SK-N-SH (cell line): Measurements from ENCODE around the gene SUPT3H. TPM values are rescaled to one million over a fixed set of nuclear protein-coding genes. Genes with fewer than 3 reads are reported as not detected.

Experiments used
- CTCF ChIA-PET: fragments of 300-600, 350-600 bp; formaldehyde crosslinking; extraction: SDS; loops from one replicate; lab custom pipeline; 2021; lab: Yijun Ruan, JAX
- POLR2A ChIA-PET: fragments of 350-600 bp; sonication (Branson Sonifier 250); formaldehyde crosslinking; extraction: SDS; loops from one replicate; lab custom pipeline; 2020; ENCODE audit warnings: antibody characterized with exemption, inconsistent platforms; lab: Yijun Ruan, JAX
- DNase-seq: peaks from one replicate; pipeline ENCODE4 v3.0.0; 2012
- H2AFZ ChIP-seq: fragments of 200-600 bp; sonication (generic); 2 replicates; pipeline ENCODE4 v1.8.1; 2016; ENCODE audit warnings: antibody characterized with exemption, mild to moderate bottlenecking, low read depth
- H3F3A ChIP-seq: fragments of 200-600 bp; sonication (generic); replicated peaks from 2 replicates; pipeline ENCODE3; 2016; ENCODE audit warnings: antibody characterized with exemption, mild to moderate bottlenecking; ENCODE audit not compliant: insufficient read depth
- H3K27ac ChIP-seq, 2 experiments: fragments of 200-500 bp in 1 of 2; fragments of 200-600 bp in 1 of 2; sonication (Bioruptor generic) in 1 of 2; sonication (generic), shearing (Covaris generic) in 1 of 2; 2 replicates each; pipeline versions ENCODE4 v1.5.1 to v1.6.1; 2014 to 2016; ENCODE audit warnings: low read depth in 2 of 2, inconsistent platforms in 1 of 2, low read length in 1 of 2, mild to moderate bottlenecking in 1 of 2, mixed read lengths in 1 of 2
- H3K27me3 ChIP-seq: fragments of 200-600 bp; sonication (generic), shearing (Covaris generic); 2 replicates; pipeline ENCODE4 v1.6.1; 2016; ENCODE audit warnings: mixed run types; ENCODE audit not compliant: insufficient read depth
- H3K36me3 ChIP-seq, 2 experiments: fragments of 200-500 bp in 1 of 2; fragments of 200-600 bp in 1 of 2; sonication (Bioruptor generic) in 1 of 2; sonication (generic) in 1 of 2; replicated peaks in 1 of 2; 2 replicates each; pipeline versions ENCODE3 to v1.5.1; 2014 to 2016; ENCODE audit warnings: low read length in 1 of 2, mild to moderate bottlenecking in 1 of 2; ENCODE audit not compliant: insufficient read depth in 2 of 2, control insufficient read depth in 1 of 2
- H3K4me1 ChIP-seq, 2 experiments: fragments of 200-500 bp in 1 of 2; fragments of 200-600 bp in 1 of 2; sonication (Bioruptor generic) in 1 of 2; sonication (generic), shearing (Covaris generic) in 1 of 2; 2 replicates each; pipeline versions ENCODE4 v1.5.1 to v1.6.1; 2014 to 2016; ENCODE audit warnings: low read depth in 1 of 2, low read length in 1 of 2, mixed run types in 1 of 2; ENCODE audit not compliant: insufficient read depth in 2 of 2, control insufficient read depth in 1 of 2
- H3K4me2 ChIP-seq: fragments of 200-600 bp; sonication (generic), shearing (Covaris generic); 2 replicates; pipeline ENCODE4 v1.6.1; 2017; ENCODE audit warnings: mixed run types
- H3K4me3 ChIP-seq, 2 experiments: fragments of 200-500 bp in 1 of 2; fragments of 200-600 bp in 1 of 2; sonication (Bioruptor generic) in 1 of 2; sonication (generic), shearing (Covaris generic) in 1 of 2; 2 replicates each; pipeline versions ENCODE4 v1.5.1 to v1.8.1; 2014 to 2016; ENCODE audit warnings: low read depth in 2 of 2, inconsistent platforms in 1 of 2, low read length in 1 of 2, mild to moderate bottlenecking in 1 of 2, mixed read lengths in 1 of 2, moderate library complexity in 1 of 2
- H3K79me2 ChIP-seq: fragments of 200-600 bp; sonication (generic); 2 replicates; pipeline ENCODE4 v1.8.1; 2017; ENCODE audit warnings: mild to moderate bottlenecking; ENCODE audit not compliant: insufficient read depth
- H3K9ac ChIP-seq: fragments of 200-600 bp; sonication (generic); 2 replicates; pipeline ENCODE4 v1.6.1; 2017; ENCODE audit warnings: mixed run types
- H3K9me2 ChIP-seq: fragments of 200-600 bp; sonication (generic); 2 replicates; pipeline ENCODE4 v1.6.1; 2017; ENCODE audit warnings: mixed run types
- H3K9me3 ChIP-seq: fragments of 200-600 bp; sonication (generic); 2 replicates; pipeline ENCODE4 v1.6.1; 2017; ENCODE audit warnings: mixed run types, mild to moderate bottlenecking, moderate library complexity
- H4K20me1 ChIP-seq: fragments of 200-600 bp; sonication (generic); 2 replicates; pipeline ENCODE4 v1.6.1; 2017; ENCODE audit warnings: mild to moderate bottlenecking, mixed run types; ENCODE audit not compliant: insufficient read depth
- ELF1 ChIP-seq: IDR thresholded peaks from 2 replicates; pipeline ENCODE4 v1.4.0; 2012
- EZH2phosphoT487 ChIP-seq: fragments of 200-600 bp; sonication (generic); IDR thresholded peaks from 2 replicates; pipeline ENCODE4 v1.6.1; 2017; ENCODE audit warnings: low read depth, mixed run types, mild to moderate bottlenecking, antibody characterized with exemption, moderate library complexity, borderline replicate concordance
- FOXM1 ChIP-seq: IDR thresholded peaks from 2 replicates; pipeline ENCODE4 v1.4.0; 2012; ENCODE audit warnings: low read depth, mild to moderate bottlenecking
- GABPA ChIP-seq: IDR thresholded peaks from 2 replicates; pipeline ENCODE4 v1.4.0; 2012; ENCODE audit warnings: low read depth, mild to moderate bottlenecking
- GATA2 ChIP-seq: sonication (generic); formaldehyde crosslinking; IDR thresholded peaks from 2 replicates; pipeline ENCODE4 v1.5.0; 2020; ENCODE audit warnings: mild to moderate bottlenecking, missing genetic modification reagents
- JUND ChIP-seq: IDR thresholded peaks from 2 replicates; pipeline ENCODE4 v1.4.0; 2012
- MXI1 ChIP-seq: IDR thresholded peaks from 2 replicates; pipeline ENCODE4 v1.6.1; 2012; ENCODE audit warnings: mild to moderate bottlenecking, low read depth, low read length, improper control_type of control experiment
- NRF1 ChIP-seq: IDR thresholded peaks from 2 replicates; pipeline ENCODE4 v1.6.1; 2012; ENCODE audit warnings: low read depth, mild to moderate bottlenecking, low read length
- RCOR1 ChIP-seq: fragments of 150-350 bp; IDR thresholded peaks from 2 replicates; pipeline ENCODE4 v1.6.1; 2017; ENCODE audit warnings: antibody characterized with exemption, low read length
- TCF12 ChIP-seq: IDR thresholded peaks from 2 replicates; pipeline ENCODE4 v1.4.0; 2012
- WGBS: methylation state at CpG from one replicate; pipeline ENCODE4 v1.1.6; 2017; ENCODE audit warnings: low lambda C conversion rate; 5-methylcytosine and 5-hydroxymethylcytosine counted together
- polyA plus RNA-seq, 3 experiments: library from polyadenylated mRNA; depleted of rRNA; stranded (reverse); fragments of >200 nt; gene quantifications; 2 replicates each; pipeline ENCODE4 v1.2.3, GENCODE V29; 2012
- TF ChIP-seq, protein P1 (sequence below): fragments of 150-350 bp; IDR thresholded peaks from 2 replicates; pipeline ENCODE4 v1.6.1; 2017; ENCODE audit warnings: antibody characterized with exemption, low read length, low read depth, borderline replicate concordance
- TF ChIP-seq, protein P2 (sequence below): IDR thresholded peaks from 2 replicates; pipeline ENCODE4 v1.4.0; 2012; ENCODE audit warnings: low read depth, borderline replicate concordance
- TF ChIP-seq, protein P3 (sequence below): IDR thresholded peaks from 2 replicates; pipeline ENCODE4; 2012
- TF ChIP-seq, protein P4 (sequence below): fragments of 150-350 bp; IDR thresholded peaks from 2 replicates; pipeline ENCODE4 v1.6.1; 2016; ENCODE audit warnings: mild to moderate bottlenecking, low read depth, low read length
- TF ChIP-seq, protein P5 (sequence below): IDR thresholded peaks from 2 replicates; pipeline ENCODE4 v1.6.1; 2012; ENCODE audit warnings: mild to moderate bottlenecking, low read depth, low read length, moderate library complexity

Gene SUPT3H
- polyA plus RNA-seq, 1 of the 3 experiments (the other 2 are of a cell fraction): 10.9 TPM

DNA sequence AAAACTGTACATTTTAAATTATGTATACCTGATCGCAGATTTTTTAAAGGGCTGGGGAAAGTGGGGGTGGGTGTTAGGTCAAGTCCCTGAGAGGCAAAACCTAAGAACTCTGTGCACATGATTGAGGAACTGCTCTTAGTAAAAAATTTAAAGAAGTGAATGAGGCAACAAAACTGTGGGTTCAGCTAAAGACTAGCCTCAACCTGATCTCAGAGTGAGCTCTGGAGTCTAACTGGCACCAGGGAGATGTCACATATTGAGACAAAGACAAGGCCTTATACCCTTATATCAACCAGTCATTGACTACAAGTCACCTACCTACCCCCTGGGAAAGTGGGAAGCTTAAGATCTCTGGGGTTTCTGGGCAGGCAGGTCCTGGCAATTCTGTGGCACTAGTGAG lies 77.0 kb downstream of the SUPT3H start:
- no peak overlapping the region for H3K4me3 ChIP-seq
- 100% methylated on average over 1 of the region's 1 CpG for WGBS
- no peaks in the 10 kb centered on the region for H3K4me1 ChIP-seq
- TF ChIP-seq EZH2phosphoT487 (no peak), MXI1 (no peak), JUND (no peak), TCF12 (no peak), NRF1 (no peak), GABPA (no peak), RCOR1 (no peak), ELF1 (no peak), FOXM1 (no peak), GATA2 (CRISPR knock-in tag) (no peak)
- TF ChIP-seq, protein P1, sequence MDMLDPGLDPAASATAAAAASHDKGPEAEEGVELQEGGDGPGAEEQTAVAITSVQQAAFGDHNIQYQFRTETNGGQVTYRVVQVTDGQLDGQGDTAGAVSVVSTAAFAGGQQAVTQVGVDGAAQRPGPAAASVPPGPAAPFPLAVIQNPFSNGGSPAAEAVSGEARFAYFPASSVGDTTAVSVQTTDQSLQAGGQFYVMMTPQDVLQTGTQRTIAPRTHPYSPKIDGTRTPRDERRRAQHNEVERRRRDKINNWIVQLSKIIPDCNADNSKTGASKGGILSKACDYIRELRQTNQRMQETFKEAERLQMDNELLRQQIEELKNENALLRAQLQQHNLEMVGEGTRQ: no peak
- TF ChIP-seq, protein P2, sequence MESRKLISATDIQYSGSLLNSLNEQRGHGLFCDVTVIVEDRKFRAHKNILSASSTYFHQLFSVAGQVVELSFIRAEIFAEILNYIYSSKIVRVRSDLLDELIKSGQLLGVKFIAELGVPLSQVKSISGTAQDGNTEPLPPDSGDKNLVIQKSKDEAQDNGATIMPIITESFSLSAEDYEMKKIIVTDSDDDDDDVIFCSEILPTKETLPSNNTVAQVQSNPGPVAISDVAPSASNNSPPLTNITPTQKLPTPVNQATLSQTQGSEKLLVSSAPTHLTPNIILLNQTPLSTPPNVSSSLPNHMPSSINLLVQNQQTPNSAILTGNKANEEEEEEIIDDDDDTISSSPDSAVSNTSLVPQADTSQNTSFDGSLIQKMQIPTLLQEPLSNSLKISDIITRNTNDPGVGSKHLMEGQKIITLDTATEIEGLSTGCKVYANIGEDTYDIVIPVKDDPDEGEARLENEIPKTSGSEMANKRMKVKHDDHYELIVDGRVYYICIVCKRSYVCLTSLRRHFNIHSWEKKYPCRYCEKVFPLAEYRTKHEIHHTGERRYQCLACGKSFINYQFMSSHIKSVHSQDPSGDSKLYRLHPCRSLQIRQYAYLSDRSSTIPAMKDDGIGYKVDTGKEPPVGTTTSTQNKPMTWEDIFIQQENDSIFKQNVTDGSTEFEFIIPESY: no peak
- TF ChIP-seq, protein P3, sequence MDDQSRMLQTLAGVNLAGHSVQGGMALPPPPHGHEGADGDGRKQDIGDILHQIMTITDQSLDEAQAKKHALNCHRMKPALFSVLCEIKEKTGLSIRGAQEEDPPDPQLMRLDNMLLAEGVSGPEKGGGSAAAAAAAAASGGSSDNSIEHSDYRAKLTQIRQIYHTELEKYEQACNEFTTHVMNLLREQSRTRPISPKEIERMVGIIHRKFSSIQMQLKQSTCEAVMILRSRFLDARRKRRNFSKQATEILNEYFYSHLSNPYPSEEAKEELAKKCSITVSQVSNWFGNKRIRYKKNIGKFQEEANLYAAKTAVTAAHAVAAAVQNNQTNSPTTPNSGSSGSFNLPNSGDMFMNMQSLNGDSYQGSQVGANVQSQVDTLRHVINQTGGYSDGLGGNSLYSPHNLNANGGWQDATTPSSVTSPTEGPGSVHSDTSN: no peak
- TF ChIP-seq, protein P4, sequence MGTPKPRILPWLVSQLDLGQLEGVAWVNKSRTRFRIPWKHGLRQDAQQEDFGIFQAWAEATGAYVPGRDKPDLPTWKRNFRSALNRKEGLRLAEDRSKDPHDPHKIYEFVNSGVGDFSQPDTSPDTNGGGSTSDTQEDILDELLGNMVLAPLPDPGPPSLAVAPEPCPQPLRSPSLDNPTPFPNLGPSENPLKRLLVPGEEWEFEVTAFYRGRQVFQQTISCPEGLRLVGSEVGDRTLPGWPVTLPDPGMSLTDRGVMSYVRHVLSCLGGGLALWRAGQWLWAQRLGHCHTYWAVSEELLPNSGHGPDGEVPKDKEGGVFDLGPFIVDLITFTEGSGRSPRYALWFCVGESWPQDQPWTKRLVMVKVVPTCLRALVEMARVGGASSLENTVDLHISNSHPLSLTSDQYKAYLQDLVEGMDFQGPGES: no peak
- TF ChIP-seq, protein P5, sequence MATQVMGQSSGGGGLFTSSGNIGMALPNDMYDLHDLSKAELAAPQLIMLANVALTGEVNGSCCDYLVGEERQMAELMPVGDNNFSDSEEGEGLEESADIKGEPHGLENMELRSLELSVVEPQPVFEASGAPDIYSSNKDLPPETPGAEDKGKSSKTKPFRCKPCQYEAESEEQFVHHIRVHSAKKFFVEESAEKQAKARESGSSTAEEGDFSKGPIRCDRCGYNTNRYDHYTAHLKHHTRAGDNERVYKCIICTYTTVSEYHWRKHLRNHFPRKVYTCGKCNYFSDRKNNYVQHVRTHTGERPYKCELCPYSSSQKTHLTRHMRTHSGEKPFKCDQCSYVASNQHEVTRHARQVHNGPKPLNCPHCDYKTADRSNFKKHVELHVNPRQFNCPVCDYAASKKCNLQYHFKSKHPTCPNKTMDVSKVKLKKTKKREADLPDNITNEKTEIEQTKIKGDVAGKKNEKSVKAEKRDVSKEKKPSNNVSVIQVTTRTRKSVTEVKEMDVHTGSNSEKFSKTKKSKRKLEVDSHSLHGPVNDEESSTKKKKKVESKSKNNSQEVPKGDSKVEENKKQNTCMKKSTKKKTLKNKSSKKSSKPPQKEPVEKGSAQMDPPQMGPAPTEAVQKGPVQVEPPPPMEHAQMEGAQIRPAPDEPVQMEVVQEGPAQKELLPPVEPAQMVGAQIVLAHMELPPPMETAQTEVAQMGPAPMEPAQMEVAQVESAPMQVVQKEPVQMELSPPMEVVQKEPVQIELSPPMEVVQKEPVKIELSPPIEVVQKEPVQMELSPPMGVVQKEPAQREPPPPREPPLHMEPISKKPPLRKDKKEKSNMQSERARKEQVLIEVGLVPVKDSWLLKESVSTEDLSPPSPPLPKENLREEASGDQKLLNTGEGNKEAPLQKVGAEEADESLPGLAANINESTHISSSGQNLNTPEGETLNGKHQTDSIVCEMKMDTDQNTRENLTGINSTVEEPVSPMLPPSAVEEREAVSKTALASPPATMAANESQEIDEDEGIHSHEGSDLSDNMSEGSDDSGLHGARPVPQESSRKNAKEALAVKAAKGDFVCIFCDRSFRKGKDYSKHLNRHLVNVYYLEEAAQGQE: no peak
- no peak overlapping the region for H3K9ac ChIP-seq
- no peaks in the 10 kb centered on the region for H3K79me2 ChIP-seq
- H3F3A ChIP-seq: no peaks in the 10 kb centered on the region
- no peaks in the 10 kb centered on the region for H3K9me2 ChIP-seq
- H3K4me2 ChIP-seq: no peak overlapping the region
- H2AFZ ChIP-seq: no peak overlapping the region
- ChIA-PET CTCF (interaction anchor here (0.8 to 1.1 kb wide), 2 partner anchors 645 to 826 kb away, joined by 3 read pairs; no protein-coding TSS in a partner anchor), POLR2A (no interaction called here)
- no peaks in the 10 kb centered on the region for H3K36me3 ChIP-seq
- no peaks in the 10 kb centered on the region for H3K27me3 ChIP-seq
- no peak for DNase-seq
- H3K27ac ChIP-seq: no peak overlapping the region
- H3K9me3 ChIP-seq: no peaks in the 10 kb centered on the region
- H4K20me1 ChIP-seq: no peaks in the 10 kb centered on the region
